WTC11 (cell line): ENCODE data around the gene IFFO2. TPM values are rescaled to one million over a fixed set of nuclear protein-coding genes. Genes with fewer than 3 reads are reported as not detected.

Source experiments
- ATAC-seq: fragments of 200-7000 bp; cut with Tn5 transposase; 2 replicates; pipeline ENCODE4 v1.10.0; 2021; ENCODE audit warnings: mild to moderate bottlenecking, moderate library complexity
- CTCF ChIA-PET: fragments of 300-600 bp; sonication (Branson Sonifier 250); formaldehyde crosslinking; loops from one replicate; lab custom pipeline; 2021; ENCODE audit warnings: antibody characterized with exemption; lab: Charles Lee
- POLR2A ChIA-PET: fragments of 350-600 bp; sonication (Branson Sonifier 250); formaldehyde crosslinking; loops from one replicate; lab custom pipeline; 2021; ENCODE audit warnings: antibody characterized with exemption; lab: Charles Lee
- DNase-seq: peaks from one replicate; pipeline ENCODE4 v3.0.0; 2021; ENCODE audit warnings: low spot score
- H3K27ac Mint-ChIP-seq: 2 replicates; pipeline ENCODE4 v1.8.0; 2021; ENCODE audit warnings: mixed read lengths
- H3K27me3 Mint-ChIP-seq: 2 replicates; pipeline ENCODE4 v1.8.0; 2021; ENCODE audit warnings: low read depth, mild to moderate bottlenecking, moderate library complexity, mixed read lengths
- H3K36me3 Mint-ChIP-seq: 2 replicates; pipeline ENCODE4 v1.8.0; 2021; ENCODE audit warnings: mixed read lengths
- H3K4me1 Mint-ChIP-seq: 2 replicates; pipeline ENCODE4 v1.8.0; 2022; ENCODE audit warnings: mixed read lengths
- H3K4me3 Mint-ChIP-seq: 2 replicates; pipeline ENCODE4 v1.8.0; 2021; ENCODE audit warnings: mild to moderate bottlenecking, moderate library complexity, mixed read lengths
- H3K9me3 Mint-ChIP-seq: 2 replicates; pipeline ENCODE4 v1.8.0; 2021; ENCODE audit warnings: mixed read lengths
- CBFB ChIP-seq: sonication (generic); formaldehyde crosslinking; IDR thresholded peaks from 2 replicates; pipeline ENCODE4 v1.8.1; 2022; ENCODE audit warnings: mild to moderate bottlenecking, low read depth, missing genetic modification reagents
- EMX1 ChIP-seq: fragments of 250-450 bp; sonication (Bioruptor Pico); IDR thresholded peaks from 2 replicates; pipeline ENCODE4 v1.8.0; 2021; ENCODE audit warnings: mild to moderate bottlenecking
- ESRRA ChIP-seq: sonication (generic); formaldehyde crosslinking; IDR thresholded peaks from 2 replicates; pipeline ENCODE4 v1.8.1; 2022; ENCODE audit warnings: mild to moderate bottlenecking, missing genetic modification reagents, borderline replicate concordance
- MXD4 ChIP-seq: fragments of 250-450 bp; sonication (Bioruptor Pico); IDR thresholded peaks from 2 replicates; pipeline ENCODE4 v1.8.0; 2021; ENCODE audit warnings: mild to moderate bottlenecking, moderate library complexity, borderline replicate concordance
- MYBL2 ChIP-seq: sonication (generic); formaldehyde crosslinking; IDR thresholded peaks from 2 replicates; pipeline ENCODE4 v1.8.1; 2023; ENCODE audit warnings: mild to moderate bottlenecking, moderate library complexity, missing genetic modification reagents
- NFE2L1 ChIP-seq: sonication (generic); formaldehyde crosslinking; IDR thresholded peaks from 2 replicates; pipeline ENCODE4 v1.8.1; 2023; ENCODE audit warnings: missing genetic modification reagents
- ZNF396 ChIP-seq: fragments of 250-450 bp; sonication (Bioruptor Pico); IDR thresholded peaks from 2 replicates; pipeline ENCODE4 v1.8.0; 2021; ENCODE audit warnings: mild to moderate bottlenecking, moderate library complexity, borderline replicate concordance
- ZNF416 ChIP-seq: fragments of 250-450 bp; sonication (Bioruptor Pico); IDR thresholded peaks from 2 replicates; pipeline ENCODE4 v1.9.0; 2021; ENCODE audit warnings: mild to moderate bottlenecking, inconsistent platforms
- ZNF671 ChIP-seq: fragments of 250-450 bp; sonication (Bioruptor Pico); IDR thresholded peaks from 2 replicates; pipeline ENCODE4 v1.8.0; 2021; ENCODE audit warnings: mild to moderate bottlenecking
- total RNA-seq: library from RNA; stranded (reverse); gene quantifications from 3 replicates; pipeline ENCODE4 v1.2.3, GENCODE V29; 2021
- TF ChIP-seq, protein P1 (sequence below): sonication (generic); formaldehyde crosslinking; IDR thresholded peaks from 2 replicates; pipeline ENCODE4 v1.8.1; 2023; ENCODE audit warnings: mild to moderate bottlenecking, missing genetic modification reagents
- TF ChIP-seq, protein P2 (sequence below): sonication (generic); formaldehyde crosslinking; IDR thresholded peaks from 2 replicates; pipeline ENCODE4 v1.8.0; 2022; ENCODE audit warnings: missing genetic modification reagents
- TF ChIP-seq, protein P3 (sequence below): fragments of 250-450 bp; sonication (Bioruptor Pico); IDR thresholded peaks from 2 replicates; pipeline ENCODE4 v1.9.0; 2021; ENCODE audit warnings: moderate library complexity, mild to moderate bottlenecking, inconsistent platforms, borderline replicate concordance
- TF ChIP-seq, protein P4 (sequence below): fragments of 250-450 bp; sonication (Bioruptor Pico); IDR thresholded peaks from 2 replicates; pipeline ENCODE4 v1.9.0; 2021; ENCODE audit warnings: mild to moderate bottlenecking
- TF ChIP-seq, protein P5 (sequence below): sonication (generic); formaldehyde crosslinking; conservative IDR thresholded peaks from 2 replicates; pipeline ENCODE4 v1.8.1; 2022; ENCODE audit warnings: mild to moderate bottlenecking, missing genetic modification reagents
- TF ChIP-seq, protein P6 (sequence below): sonication (generic); formaldehyde crosslinking; IDR thresholded peaks from 2 replicates; pipeline ENCODE4 v1.8.0; 2023; ENCODE audit warnings: mild to moderate bottlenecking, missing genetic modification reagents
- TF ChIP-seq, protein P7 (sequence below): sonication (generic); formaldehyde crosslinking; IDR thresholded peaks from 2 replicates; pipeline ENCODE4 v1.8.1; 2023; ENCODE audit warnings: mild to moderate bottlenecking, moderate library complexity, missing genetic modification reagents
- TF ChIP-seq, protein P8 (sequence below): sonication (generic); formaldehyde crosslinking; IDR thresholded peaks from 2 replicates; pipeline ENCODE4 v1.8.1; 2022; ENCODE audit warnings: missing genetic modification reagents, borderline replicate concordance
- TF ChIP-seq, protein P9 (sequence below): sonication (generic); formaldehyde crosslinking; IDR thresholded peaks from 2 replicates; pipeline ENCODE4 v1.8.0; 2022; ENCODE audit warnings: mild to moderate bottlenecking, missing genetic modification reagents

The IFFO2 gene
- total RNA-seq, 1 experiment from 2014 or later: 8.1 TPM

DNA sequence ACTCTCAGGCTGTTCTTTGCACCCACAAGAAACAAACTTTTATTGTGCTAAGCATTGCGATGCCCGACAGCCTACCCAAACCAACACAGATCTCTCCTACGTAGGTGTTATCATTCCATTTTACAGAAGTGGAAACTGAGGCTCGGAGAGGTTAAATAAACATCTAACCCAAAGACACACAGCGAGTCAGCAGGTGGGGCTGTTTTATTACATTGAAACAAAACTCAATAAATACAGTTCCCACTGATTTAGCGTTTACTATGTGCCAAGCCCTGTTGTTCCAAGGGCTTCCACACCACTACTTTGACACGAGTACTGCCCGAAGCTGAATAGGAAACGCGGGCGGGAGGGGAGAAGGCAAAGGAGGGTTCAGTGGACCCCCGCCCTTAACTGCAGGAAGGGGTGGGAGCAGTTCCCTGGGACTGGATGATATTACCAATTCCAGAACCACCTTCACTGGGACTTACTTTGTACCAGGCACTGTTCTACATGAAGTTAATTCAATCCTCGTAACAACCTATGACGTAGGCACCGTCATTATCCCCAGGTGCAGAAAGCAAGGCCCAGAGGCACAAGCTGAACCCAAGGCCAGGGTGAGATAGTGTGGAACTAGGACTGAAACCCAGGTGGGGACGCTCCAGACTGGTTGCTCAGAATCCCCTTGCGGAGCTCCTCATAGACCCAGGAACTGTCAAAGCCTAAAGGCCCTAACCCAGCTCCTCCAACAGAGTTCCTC, 34.8 kb downstream of the IFFO2 start:
- TF ChIP-seq, protein P1, sequence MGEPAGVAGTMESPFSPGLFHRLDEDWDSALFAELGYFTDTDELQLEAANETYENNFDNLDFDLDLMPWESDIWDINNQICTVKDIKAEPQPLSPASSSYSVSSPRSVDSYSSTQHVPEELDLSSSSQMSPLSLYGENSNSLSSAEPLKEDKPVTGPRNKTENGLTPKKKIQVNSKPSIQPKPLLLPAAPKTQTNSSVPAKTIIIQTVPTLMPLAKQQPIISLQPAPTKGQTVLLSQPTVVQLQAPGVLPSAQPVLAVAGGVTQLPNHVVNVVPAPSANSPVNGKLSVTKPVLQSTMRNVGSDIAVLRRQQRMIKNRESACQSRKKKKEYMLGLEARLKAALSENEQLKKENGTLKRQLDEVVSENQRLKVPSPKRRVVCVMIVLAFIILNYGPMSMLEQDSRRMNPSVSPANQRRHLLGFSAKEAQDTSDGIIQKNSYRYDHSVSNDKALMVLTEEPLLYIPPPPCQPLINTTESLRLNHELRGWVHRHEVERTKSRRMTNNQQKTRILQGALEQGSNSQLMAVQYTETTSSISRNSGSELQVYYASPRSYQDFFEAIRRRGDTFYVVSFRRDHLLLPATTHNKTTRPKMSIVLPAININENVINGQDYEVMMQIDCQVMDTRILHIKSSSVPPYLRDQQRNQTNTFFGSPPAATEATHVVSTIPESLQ: no peak
- TF ChIP-seq, protein P2, sequence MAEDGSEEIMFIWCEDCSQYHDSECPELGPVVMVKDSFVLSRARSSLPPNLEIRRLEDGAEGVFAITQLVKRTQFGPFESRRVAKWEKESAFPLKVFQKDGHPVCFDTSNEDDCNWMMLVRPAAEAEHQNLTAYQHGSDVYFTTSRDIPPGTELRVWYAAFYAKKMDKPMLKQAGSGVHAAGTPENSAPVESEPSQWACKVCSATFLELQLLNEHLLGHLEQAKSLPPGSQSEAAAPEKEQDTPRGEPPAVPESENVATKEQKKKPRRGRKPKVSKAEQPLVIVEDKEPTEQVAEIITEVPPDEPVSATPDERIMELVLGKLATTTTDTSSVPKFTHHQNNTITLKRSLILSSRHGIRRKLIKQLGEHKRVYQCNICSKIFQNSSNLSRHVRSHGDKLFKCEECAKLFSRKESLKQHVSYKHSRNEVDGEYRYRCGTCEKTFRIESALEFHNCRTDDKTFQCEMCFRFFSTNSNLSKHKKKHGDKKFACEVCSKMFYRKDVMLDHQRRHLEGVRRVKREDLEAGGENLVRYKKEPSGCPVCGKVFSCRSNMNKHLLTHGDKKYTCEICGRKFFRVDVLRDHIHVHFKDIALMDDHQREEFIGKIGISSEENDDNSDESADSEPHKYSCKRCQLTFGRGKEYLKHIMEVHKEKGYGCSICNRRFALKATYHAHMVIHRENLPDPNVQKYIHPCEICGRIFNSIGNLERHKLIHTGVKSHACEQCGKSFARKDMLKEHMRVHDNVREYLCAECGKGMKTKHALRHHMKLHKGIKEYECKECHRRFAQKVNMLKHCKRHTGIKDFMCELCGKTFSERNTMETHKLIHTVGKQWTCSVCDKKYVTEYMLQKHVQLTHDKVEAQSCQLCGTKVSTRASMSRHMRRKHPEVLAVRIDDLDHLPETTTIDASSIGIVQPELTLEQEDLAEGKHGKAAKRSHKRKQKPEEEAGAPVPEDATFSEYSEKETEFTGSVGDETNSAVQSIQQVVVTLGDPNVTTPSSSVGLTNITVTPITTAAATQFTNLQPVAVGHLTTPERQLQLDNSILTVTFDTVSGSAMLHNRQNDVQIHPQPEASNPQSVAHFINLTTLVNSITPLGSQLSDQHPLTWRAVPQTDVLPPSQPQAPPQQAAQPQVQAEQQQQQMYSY (CRISPR knock-in tag): no peak
- TF ChIP-seq, protein P3, sequence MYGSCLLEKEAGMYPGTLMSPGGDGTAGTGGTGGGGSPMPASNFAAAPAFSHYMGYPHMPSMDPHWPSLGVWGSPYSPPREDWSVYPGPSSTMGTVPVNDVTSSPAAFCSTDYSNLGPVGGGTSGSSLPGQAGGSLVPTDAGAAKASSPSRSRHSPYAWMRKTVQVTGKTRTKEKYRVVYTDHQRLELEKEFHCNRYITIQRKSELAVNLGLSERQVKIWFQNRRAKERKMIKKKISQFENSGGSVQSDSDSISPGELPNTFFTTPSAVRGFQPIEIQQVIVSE (CRISPR knock-in tag): no peak
- TF ChIP-seq MYBL2: no peak
- TF ChIP-seq, protein P4, sequence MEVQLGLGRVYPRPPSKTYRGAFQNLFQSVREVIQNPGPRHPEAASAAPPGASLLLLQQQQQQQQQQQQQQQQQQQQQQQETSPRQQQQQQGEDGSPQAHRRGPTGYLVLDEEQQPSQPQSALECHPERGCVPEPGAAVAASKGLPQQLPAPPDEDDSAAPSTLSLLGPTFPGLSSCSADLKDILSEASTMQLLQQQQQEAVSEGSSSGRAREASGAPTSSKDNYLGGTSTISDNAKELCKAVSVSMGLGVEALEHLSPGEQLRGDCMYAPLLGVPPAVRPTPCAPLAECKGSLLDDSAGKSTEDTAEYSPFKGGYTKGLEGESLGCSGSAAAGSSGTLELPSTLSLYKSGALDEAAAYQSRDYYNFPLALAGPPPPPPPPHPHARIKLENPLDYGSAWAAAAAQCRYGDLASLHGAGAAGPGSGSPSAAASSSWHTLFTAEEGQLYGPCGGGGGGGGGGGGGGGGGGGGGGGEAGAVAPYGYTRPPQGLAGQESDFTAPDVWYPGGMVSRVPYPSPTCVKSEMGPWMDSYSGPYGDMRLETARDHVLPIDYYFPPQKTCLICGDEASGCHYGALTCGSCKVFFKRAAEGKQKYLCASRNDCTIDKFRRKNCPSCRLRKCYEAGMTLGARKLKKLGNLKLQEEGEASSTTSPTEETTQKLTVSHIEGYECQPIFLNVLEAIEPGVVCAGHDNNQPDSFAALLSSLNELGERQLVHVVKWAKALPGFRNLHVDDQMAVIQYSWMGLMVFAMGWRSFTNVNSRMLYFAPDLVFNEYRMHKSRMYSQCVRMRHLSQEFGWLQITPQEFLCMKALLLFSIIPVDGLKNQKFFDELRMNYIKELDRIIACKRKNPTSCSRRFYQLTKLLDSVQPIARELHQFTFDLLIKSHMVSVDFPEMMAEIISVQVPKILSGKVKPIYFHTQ (CRISPR knock-in tag): no peak
- no peak for TF ChIP-seq ESRRA (CRISPR knock-in tag)
- TF ChIP-seq, protein P5, sequence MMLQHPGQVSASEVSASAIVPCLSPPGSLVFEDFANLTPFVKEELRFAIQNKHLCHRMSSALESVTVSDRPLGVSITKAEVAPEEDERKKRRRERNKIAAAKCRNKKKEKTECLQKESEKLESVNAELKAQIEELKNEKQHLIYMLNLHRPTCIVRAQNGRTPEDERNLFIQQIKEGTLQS (CRISPR knock-in tag): no peak
- TF ChIP-seq NFE2L1: no peak
- TF ChIP-seq ZNF671 (CRISPR knock-in tag): no peak
- TF ChIP-seq, protein P6, sequence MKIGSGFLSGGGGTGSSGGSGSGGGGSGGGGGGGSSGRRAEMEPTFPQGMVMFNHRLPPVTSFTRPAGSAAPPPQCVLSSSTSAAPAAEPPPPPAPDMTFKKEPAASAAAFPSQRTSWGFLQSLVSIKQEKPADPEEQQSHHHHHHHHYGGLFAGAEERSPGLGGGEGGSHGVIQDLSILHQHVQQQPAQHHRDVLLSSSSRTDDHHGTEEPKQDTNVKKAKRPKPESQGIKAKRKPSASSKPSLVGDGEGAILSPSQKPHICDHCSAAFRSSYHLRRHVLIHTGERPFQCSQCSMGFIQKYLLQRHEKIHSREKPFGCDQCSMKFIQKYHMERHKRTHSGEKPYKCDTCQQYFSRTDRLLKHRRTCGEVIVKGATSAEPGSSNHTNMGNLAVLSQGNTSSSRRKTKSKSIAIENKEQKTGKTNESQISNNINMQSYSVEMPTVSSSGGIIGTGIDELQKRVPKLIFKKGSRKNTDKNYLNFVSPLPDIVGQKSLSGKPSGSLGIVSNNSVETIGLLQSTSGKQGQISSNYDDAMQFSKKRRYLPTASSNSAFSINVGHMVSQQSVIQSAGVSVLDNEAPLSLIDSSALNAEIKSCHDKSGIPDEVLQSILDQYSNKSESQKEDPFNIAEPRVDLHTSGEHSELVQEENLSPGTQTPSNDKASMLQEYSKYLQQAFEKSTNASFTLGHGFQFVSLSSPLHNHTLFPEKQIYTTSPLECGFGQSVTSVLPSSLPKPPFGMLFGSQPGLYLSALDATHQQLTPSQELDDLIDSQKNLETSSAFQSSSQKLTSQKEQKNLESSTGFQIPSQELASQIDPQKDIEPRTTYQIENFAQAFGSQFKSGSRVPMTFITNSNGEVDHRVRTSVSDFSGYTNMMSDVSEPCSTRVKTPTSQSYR (CRISPR knock-in tag): no peak
- TF ChIP-seq EMX1 (CRISPR knock-in tag): no peak
- TF ChIP-seq, protein P7, sequence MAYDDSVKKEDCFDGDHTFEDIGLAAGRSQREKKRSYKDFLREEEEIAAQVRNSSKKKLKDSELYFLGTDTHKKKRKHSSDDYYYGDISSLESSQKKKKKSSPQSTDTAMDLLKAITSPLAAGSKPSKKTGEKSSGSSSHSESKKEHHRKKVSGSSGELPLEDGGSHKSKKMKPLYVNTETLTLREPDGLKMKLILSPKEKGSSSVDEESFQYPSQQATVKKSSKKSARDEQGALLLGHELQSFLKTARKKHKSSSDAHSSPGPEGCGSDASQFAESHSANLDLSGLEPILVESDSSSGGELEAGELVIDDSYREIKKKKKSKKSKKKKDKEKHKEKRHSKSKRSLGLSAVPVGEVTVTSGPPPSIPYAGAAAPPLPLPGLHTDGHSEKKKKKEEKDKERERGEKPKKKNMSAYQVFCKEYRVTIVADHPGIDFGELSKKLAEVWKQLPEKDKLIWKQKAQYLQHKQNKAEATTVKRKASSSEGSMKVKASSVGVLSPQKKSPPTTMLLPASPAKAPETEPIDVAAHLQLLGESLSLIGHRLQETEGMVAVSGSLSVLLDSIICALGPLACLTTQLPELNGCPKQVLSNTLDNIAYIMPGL (CRISPR knock-in tag): no peak
- no peak for TF ChIP-seq MXD4 (CRISPR knock-in tag)
- TF ChIP-seq ZNF416: no peak
- TF ChIP-seq, protein P8, sequence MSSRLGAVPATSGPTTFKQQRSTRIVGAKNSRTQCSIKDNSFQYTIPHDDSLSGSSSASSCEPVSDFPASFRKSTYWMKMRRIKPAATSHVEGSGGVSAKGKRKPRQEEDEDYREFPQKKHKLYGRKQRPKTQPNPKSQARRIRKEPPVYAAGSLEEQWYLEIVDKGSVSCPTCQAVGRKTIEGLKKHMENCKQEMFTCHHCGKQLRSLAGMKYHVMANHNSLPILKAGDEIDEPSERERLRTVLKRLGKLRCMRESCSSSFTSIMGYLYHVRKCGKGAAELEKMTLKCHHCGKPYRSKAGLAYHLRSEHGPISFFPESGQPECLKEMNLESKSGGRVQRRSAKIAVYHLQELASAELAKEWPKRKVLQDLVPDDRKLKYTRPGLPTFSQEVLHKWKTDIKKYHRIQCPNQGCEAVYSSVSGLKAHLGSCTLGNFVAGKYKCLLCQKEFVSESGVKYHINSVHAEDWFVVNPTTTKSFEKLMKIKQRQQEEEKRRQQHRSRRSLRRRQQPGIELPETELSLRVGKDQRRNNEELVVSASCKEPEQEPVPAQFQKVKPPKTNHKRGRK: no peak
- no peak for TF ChIP-seq ZNF396
- TF ChIP-seq CBFB (CRISPR knock-in tag): no peak
- TF ChIP-seq, protein P9, sequence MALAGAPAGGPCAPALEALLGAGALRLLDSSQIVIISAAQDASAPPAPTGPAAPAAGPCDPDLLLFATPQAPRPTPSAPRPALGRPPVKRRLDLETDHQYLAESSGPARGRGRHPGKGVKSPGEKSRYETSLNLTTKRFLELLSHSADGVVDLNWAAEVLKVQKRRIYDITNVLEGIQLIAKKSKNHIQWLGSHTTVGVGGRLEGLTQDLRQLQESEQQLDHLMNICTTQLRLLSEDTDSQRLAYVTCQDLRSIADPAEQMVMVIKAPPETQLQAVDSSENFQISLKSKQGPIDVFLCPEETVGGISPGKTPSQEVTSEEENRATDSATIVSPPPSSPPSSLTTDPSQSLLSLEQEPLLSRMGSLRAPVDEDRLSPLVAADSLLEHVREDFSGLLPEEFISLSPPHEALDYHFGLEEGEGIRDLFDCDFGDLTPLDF (CRISPR knock-in tag): no peak
- H3K27me3 Mint-ChIP-seq: no peaks in the 10 kb centered on the region
- no peaks in the 10 kb centered on the region for H3K9me3 Mint-ChIP-seq
- no peak for DNase-seq
- no peaks in the 10 kb centered on the region for H3K36me3 Mint-ChIP-seq
- no peak overlapping the region for H3K4me3 Mint-ChIP-seq
- no peak for ATAC-seq
- H3K27ac Mint-ChIP-seq: no peak overlapping the region
- peaks cover 13% of the 10 kb centered on the region for H3K4me1 Mint-ChIP-seq
- CTCF ChIA-PET: interaction anchor here (0.7 to 5.1 kb wide), 7 partner anchors 9 to 137 kb away, joined by 3 to 71 read pairs (median 4); no protein-coding TSS in a partner anchor
- POLR2A ChIA-PET: interaction anchor here (0.6 to 1.3 kb wide), 2 partner anchors 35 to 77 kb away, joined by 4 read pairs; partner anchors contain the start of gene IFFO2
